Loucy (cell line): ENCODE data around the gene ANK3.

ENCODE experiments used
- H2AFZ ChIP-seq: fragments of 200-600 bp; sonication (generic); 2 replicates; pipeline ENCODE4 v1.6.0; 2016; ENCODE audit warnings: antibody characterized with exemption, mild to moderate bottlenecking, low read length, moderate library complexity
- H3F3A ChIP-seq: fragments of 200-600 bp; 2 replicates; pipeline ENCODE4 v1.6.0; 2016; ENCODE audit warnings: antibody characterized with exemption, low read depth, mild to moderate bottlenecking
- H3K27me3 ChIP-seq: fragments of 200-600 bp; sonication (generic); 2 replicates; pipeline ENCODE4 v1.6.1; 2014; ENCODE audit warnings: low read length, mild to moderate bottlenecking; ENCODE audit not compliant: insufficient read depth, poor library complexity, severe bottlenecking
- H3K36me3 ChIP-seq: fragments of 200-600 bp; sonication (generic); 2 replicates; pipeline ENCODE4 v1.6.1; 2016; ENCODE audit warnings: low read length; ENCODE audit not compliant: insufficient read depth
- H3K4me1 ChIP-seq: fragments of 200-600 bp; sonication (generic); 2 replicates; pipeline ENCODE4 v1.5.1; 2014; ENCODE audit warnings: low read length, mild to moderate bottlenecking; ENCODE audit not compliant: insufficient read depth, poor library complexity, severe bottlenecking
- H3K4me2 ChIP-seq: fragments of 200-600 bp; sonication (generic); 2 replicates; pipeline ENCODE4 v1.6.0; 2014; ENCODE audit warnings: antibody characterized with exemption, low read length, low read depth, mild to moderate bottlenecking; ENCODE audit not compliant: poor library complexity, severe bottlenecking
- H3K4me3 ChIP-seq: fragments of 200-600 bp; sonication (generic); 2 replicates; pipeline ENCODE4 v1.5.1; 2014; ENCODE audit warnings: low read length, mild to moderate bottlenecking, mixed read lengths; ENCODE audit not compliant: poor library complexity, severe bottlenecking
- H3K79me2 ChIP-seq: fragments of 200-600 bp; sonication (generic); 2 replicates; pipeline ENCODE4 v1.6.1; 2014; ENCODE audit warnings: low read length; ENCODE audit not compliant: insufficient read depth
- H3K9ac ChIP-seq: fragments of 200-600 bp; sonication (generic); 2 replicates; pipeline ENCODE4 v1.6.0; 2014; ENCODE audit warnings: mild to moderate bottlenecking, low read depth, low read length, moderate library complexity; ENCODE audit not compliant: poor library complexity, severe bottlenecking
- H3K9me2 ChIP-seq: fragments of 200-600 bp; sonication (generic); replicated peaks from 2 replicates; pipeline ENCODE4 v1.6.1; 2016; ENCODE audit warnings: low read depth, low read length, mixed read lengths
- H3K9me3 ChIP-seq: fragments of 200-600 bp; sonication (generic); 2 replicates; pipeline ENCODE4 v1.6.1; 2014; ENCODE audit warnings: mild to moderate bottlenecking, antibody characterized with exemption, low read length, low read depth; ENCODE audit not compliant: insufficient read depth
- H4K20me1 ChIP-seq: fragments of 200-600 bp; sonication (generic); 2 replicates; pipeline ENCODE4 v1.6.0; 2014; ENCODE audit warnings: antibody characterized with exemption, low read length, mild to moderate bottlenecking; ENCODE audit not compliant: insufficient read depth, poor library complexity, severe bottlenecking
- CTCF ChIP-seq: fragments of 200-600 bp; sonication (generic); conservative IDR thresholded peaks from 2 replicates; pipeline ENCODE4 v1.5.1; 2014; ENCODE audit warnings: mild to moderate bottlenecking, antibody characterized with exemption, low read length
- EZH2phosphoT487 ChIP-seq: fragments of 200-600 bp; IDR thresholded peaks from 2 replicates; pipeline ENCODE4 v1.6.1; 2018; ENCODE audit warnings: antibody characterized with exemption, mild to moderate bottlenecking, moderate library complexity, borderline replicate concordance

ANK3 gene

GRCh38 chr10:59991661-59992060 lies 398.0 kb downstream of the ANK3 start:
- Histone ChIP-seq H2AFZ (peak overlapping the region; percentile 65), H3K36me3 (no peaks in the 10 kb centered on the region)

GRCh38 chr10:59991117-59991516 lies 398.6 kb downstream of the ANK3 start:
- no peaks in the 10 kb centered on the region for H3K9me2 ChIP-seq
- H3K9me3 ChIP-seq, result no peaks in the 10 kb centered on the region
- H3K4me2 ChIP-seq, result peak overlapping the region; percentile 64
- no peaks in the 10 kb centered on the region for H3K36me3 ChIP-seq
- no peaks in the 10 kb centered on the region for H3K27me3 ChIP-seq
- peaks cover 7% of the 10 kb centered on the region for H3K4me1 ChIP-seq
- H3K79me2 ChIP-seq, result no peaks in the 10 kb centered on the region
- peak overlapping the region; percentile 63 for H3K4me3 ChIP-seq
- H3F3A ChIP-seq, result no peaks in the 10 kb centered on the region
- no peaks in the 10 kb centered on the region for H4K20me1 ChIP-seq
- H3K9ac ChIP-seq, result no peak overlapping the region
- no peak for TF ChIP-seq CTCF
- no peak for TF ChIP-seq EZH2phosphoT487
- H2AFZ ChIP-seq, result peak overlapping the region; percentile 65; the same call in 1 of the 2 replicates

More at GRCh38 chr10:59991661-59992060, 398.0 kb downstream of the ANK3 start:
- Histone ChIP-seq H3K9ac (no peak overlapping the region), H3K9me2 (no peaks in the 10 kb centered on the region), H3K27me3 (no peaks in the 10 kb centered on the region), H3F3A (no peaks in the 10 kb centered on the region), H4K20me1 (no peaks in the 10 kb centered on the region), H3K4me2 (peak overlapping the region; percentile 64), H3K9me3 (no peaks in the 10 kb centered on the region), H3K4me3 (peak overlapping the region; percentile 63), H3K79me2 (no peaks in the 10 kb centered on the region), H3K4me1 (peaks cover 7% of the 10 kb centered on the region)
- TF ChIP-seq CTCF, result no peak
- no peak for TF ChIP-seq EZH2phosphoT487

- Histone ChIP-seq H3K4me3 (no peak overlapping the region), H3K9me3 (no peaks in the 10 kb centered on the region), H4K20me1 (no peaks in the 10 kb centered on the region), H3K4me1 (no peaks in the 10 kb centered on the region), H3K4me2 (no peak overlapping the region), H3K36me3 (no peaks in the 10 kb centered on the region), H3K9me2 (no peaks in the 10 kb centered on the region), H3K9ac (no peak overlapping the region), H3F3A (no peaks in the 10 kb centered on the region), H3K27me3 (no peaks in the 10 kb centered on the region), H2AFZ (no peak overlapping the region), H3K79me2 (no peaks in the 10 kb centered on the region)
- no peak for TF ChIP-seq CTCF
- TF ChIP-seq EZH2phosphoT487, result no peak
Measured at GRCh38 chr10:59985639-59986038, 404.0 kb downstream of the ANK3 start.
